Activated naive CD4-positive, alpha-beta T cell treated with anti-CD3 and anti-CD28 coated beads, Interleukin-2, amount 50 U/mL, for 24 hours (primary cell): Measurements from ENCODE around the gene SFT2D3.

Experiments used
- H3K27ac Mint-ChIP-seq: one replicate; pipeline ENCODE4 v1.8.0; 2021; ENCODE audit warnings: mild to moderate bottlenecking, mixed read lengths
- H3K27me3 Mint-ChIP-seq: one replicate; pipeline ENCODE4 v1.8.0; 2021; ENCODE audit warnings: mixed read lengths
- H3K36me3 Mint-ChIP-seq: one replicate; pipeline ENCODE4 v1.8.0; 2021; ENCODE audit warnings: mixed read lengths
- H3K4me1 Mint-ChIP-seq: one replicate; pipeline ENCODE4 v1.8.0; 2021; ENCODE audit warnings: mixed read lengths
- H3K4me3 Mint-ChIP-seq: one replicate; pipeline ENCODE4 v1.8.0; 2021; ENCODE audit warnings: mild to moderate bottlenecking, mixed read lengths
- H3K9me3 Mint-ChIP-seq: one replicate; pipeline ENCODE4 v1.8.0; 2021; ENCODE audit warnings: mixed read lengths

The SFT2D3 gene

GRCh38 chr2:127661072-127661649, 40.1 kb upstream of the SFT2D3 start:
- Mint-ChIP-seq H3K27me3 (peaks cover 20% of the 10 kb centered on the region), H3K4me3 (no peak overlapping the region), H3K9me3 (no peaks in the 10 kb centered on the region), H3K4me1 (no peaks in the 10 kb centered on the region), H3K27ac (no peak overlapping the region), H3K36me3 (peaks cover 2% of the 10 kb centered on the region)

- Mint-ChIP-seq H3K27me3 (peaks cover 26% of the 10 kb centered on the region), H3K36me3 (peaks cover 2% of the 10 kb centered on the region)
These were observed 39.3 kb upstream of the SFT2D3 start for GRCh38 chr2:127661949-127662510.

GRCh38 chr2:127662937-127663565, 38.2 kb upstream of the SFT2D3 start:
- Mint-ChIP-seq H3K9me3 (no peaks in the 10 kb centered on the region), H3K27ac (no peak overlapping the region), H3K4me1 (no peaks in the 10 kb centered on the region), H3K27me3 (peaks cover 31% of the 10 kb centered on the region), H3K4me3 (no peak overlapping the region), H3K36me3 (peaks cover 2% of the 10 kb centered on the region)

More at GRCh38 chr2:127661949-127662510, 39.3 kb upstream of the SFT2D3 start:
- Mint-ChIP-seq H3K9me3 (no peaks in the 10 kb centered on the region), H3K4me1 (no peaks in the 10 kb centered on the region), H3K4me3 (no peak overlapping the region), H3K27ac (no peak overlapping the region)

GRCh38 chr2:127663566-127664064, 37.7 kb upstream of the SFT2D3 start:
- Mint-ChIP-seq H3K9me3 (no peaks in the 10 kb centered on the region), H3K36me3 (peaks cover 2% of the 10 kb centered on the region), H3K4me1 (no peaks in the 10 kb centered on the region), H3K27me3 (peaks cover 31% of the 10 kb centered on the region), H3K27ac (no peak overlapping the region), H3K4me3 (no peak overlapping the region)

- no peak overlapping the region for H3K4me3 Mint-ChIP-seq
- peaks cover 2% of the 10 kb centered on the region for H3K36me3 Mint-ChIP-seq
- H3K9me3 Mint-ChIP-seq: no peaks in the 10 kb centered on the region
- peaks cover 34% of the 10 kb centered on the region for H3K27me3 Mint-ChIP-seq
- no peaks in the 10 kb centered on the region for H3K4me1 Mint-ChIP-seq
- no peak overlapping the region for H3K27ac Mint-ChIP-seq
These were observed 37.0 kb upstream of the SFT2D3 start for GRCh38 chr2:127664065-127664894.

- Mint-ChIP-seq H3K36me3 (peaks cover 1% of the 10 kb centered on the region), H3K9me3 (no peaks in the 10 kb centered on the region), H3K4me3 (no peak overlapping the region), H3K27ac (no peak overlapping the region), H3K4me1 (no peaks in the 10 kb centered on the region), H3K27me3 (peaks cover 36% of the 10 kb centered on the region)
These were observed 36.4 kb upstream of the SFT2D3 start for GRCh38 chr2:127664895-127665225.

- Mint-ChIP-seq H3K9me3 (no peaks in the 10 kb centered on the region), H3K27me3 (peaks cover 35% of the 10 kb centered on the region), H3K4me1 (no peaks in the 10 kb centered on the region), H3K4me3 (no peak overlapping the region), H3K27ac (no peak overlapping the region), H3K36me3 (no peaks in the 10 kb centered on the region)
These were observed 35.9 kb upstream of the SFT2D3 start for GRCh38 chr2:127665267-127665893.

GRCh38 chr2:127669056-127669455, 32.2 kb upstream of the SFT2D3 start:
- Mint-ChIP-seq H3K27me3 (peaks cover 32% of the 10 kb centered on the region), H3K36me3 (no peaks in the 10 kb centered on the region)

GRCh38 chr2:127670055-127670956, 31.0 kb upstream of the SFT2D3 start:
- Mint-ChIP-seq H3K4me3 (no peak overlapping the region), H3K27ac (no peak overlapping the region)

More at GRCh38 chr2:127669056-127669455, 32.2 kb upstream of the SFT2D3 start:
- Mint-ChIP-seq H3K27ac (no peak overlapping the region), H3K4me1 (no peaks in the 10 kb centered on the region), H3K4me3 (no peak overlapping the region), H3K9me3 (no peaks in the 10 kb centered on the region)

GRCh38 chr2:127670957-127671290, 30.4 kb upstream of the SFT2D3 start:
- no peak overlapping the region for H3K27ac Mint-ChIP-seq
- H3K36me3 Mint-ChIP-seq: no peaks in the 10 kb centered on the region
- no peak overlapping the region for H3K4me3 Mint-ChIP-seq
- H3K9me3 Mint-ChIP-seq: no peaks in the 10 kb centered on the region
- peaks cover 31% of the 10 kb centered on the region for H3K27me3 Mint-ChIP-seq
- H3K4me1 Mint-ChIP-seq: peaks cover 9% of the 10 kb centered on the region

More at GRCh38 chr2:127670055-127670956, 31.0 kb upstream of the SFT2D3 start:
- no peaks in the 10 kb centered on the region for H3K36me3 Mint-ChIP-seq
- peaks cover 32% of the 10 kb centered on the region for H3K27me3 Mint-ChIP-seq
- H3K4me1 Mint-ChIP-seq: peaks cover 5% of the 10 kb centered on the region
- no peaks in the 10 kb centered on the region for H3K9me3 Mint-ChIP-seq

GRCh38 chr2:127671557-127672302, 29.6 kb upstream of the SFT2D3 start:
- Mint-ChIP-seq H3K27ac (no peak overlapping the region), H3K9me3 (no peaks in the 10 kb centered on the region), H3K36me3 (no peaks in the 10 kb centered on the region), H3K4me1 (peaks cover 9% of the 10 kb centered on the region), H3K4me3 (no peak overlapping the region), H3K27me3 (peaks cover 29% of the 10 kb centered on the region)

GRCh38 chr2:127672341-127673224, 28.7 kb upstream of the SFT2D3 start:
- peak overlapping the region; percentile 33 for H3K4me3 Mint-ChIP-seq
- peaks cover 9% of the 10 kb centered on the region for H3K4me1 Mint-ChIP-seq
- H3K36me3 Mint-ChIP-seq: no peaks in the 10 kb centered on the region
- peaks cover 24% of the 10 kb centered on the region for H3K27me3 Mint-ChIP-seq
- peak overlapping the region; percentile 68 for H3K27ac Mint-ChIP-seq
- no peaks in the 10 kb centered on the region for H3K9me3 Mint-ChIP-seq

GRCh38 chr2:127673291-127674069, 27.8 kb upstream of the SFT2D3 start:
- no peak overlapping the region for H3K27ac Mint-ChIP-seq
- peaks cover 9% of the 10 kb centered on the region for H3K4me1 Mint-ChIP-seq
- peak overlapping the region; percentile 23 for H3K4me3 Mint-ChIP-seq
- H3K9me3 Mint-ChIP-seq: no peaks in the 10 kb centered on the region
- H3K36me3 Mint-ChIP-seq: no peaks in the 10 kb centered on the region
- H3K27me3 Mint-ChIP-seq: peaks cover 26% of the 10 kb centered on the region
